Stimulated activated CD4-positive, alpha-beta T cell treated with anti-CD3 and anti-CD28 coated beads, Interleukin-12 subunit alpha, Interleukin-12 subunit beta, amount 100 ng/mL, for 4 hours (primary cell): Measurements from ENCODE around the gene RFC5.
"Not testable (repeated sequence)": the region's sequence is repeated elsewhere in the genome, so short reads cannot be mapped to it uniquely, and the experiment has no call there.

ENCODE experiments used
- DNase-seq: peaks from one replicate; pipeline ENCODE4 v3.0.0-alpha.2; 2020

Gene RFC5

GRCh38 chr12:118017926-118018325 is 1.4 kb downstream of the RFC5 start:
- DNase-seq, result no peak

DNA sequence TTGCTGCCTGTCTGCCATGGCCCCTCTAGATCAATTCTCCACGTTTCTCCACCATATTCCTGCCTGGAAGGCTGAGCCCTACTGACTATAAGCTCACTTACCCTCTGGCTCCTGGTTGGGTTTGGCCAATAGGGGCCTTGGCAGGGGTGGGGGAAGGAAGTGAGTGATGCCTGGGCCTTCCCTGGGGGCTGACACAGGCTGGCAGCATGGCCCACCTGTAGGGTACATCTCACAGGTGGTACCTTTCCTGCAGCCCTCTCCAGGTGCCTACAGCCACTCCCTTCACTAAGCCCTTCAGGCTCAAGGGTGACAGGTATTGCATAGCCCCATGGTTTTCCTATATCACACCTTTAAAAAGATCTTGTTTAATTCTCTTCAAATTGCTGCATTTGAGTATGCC is 3.5 kb downstream of the RFC5 start:
- DNase-seq, result no peak

- not testable (repeated sequence) for DNase-seq
Observed at GRCh38 chr12:118022097-118022727, 5.7 kb downstream of the RFC5 start.

- DNase-seq, result no peak
Observed at GRCh38 chr12:118022728-118023109, 6.2 kb downstream of the RFC5 start.

DNA sequence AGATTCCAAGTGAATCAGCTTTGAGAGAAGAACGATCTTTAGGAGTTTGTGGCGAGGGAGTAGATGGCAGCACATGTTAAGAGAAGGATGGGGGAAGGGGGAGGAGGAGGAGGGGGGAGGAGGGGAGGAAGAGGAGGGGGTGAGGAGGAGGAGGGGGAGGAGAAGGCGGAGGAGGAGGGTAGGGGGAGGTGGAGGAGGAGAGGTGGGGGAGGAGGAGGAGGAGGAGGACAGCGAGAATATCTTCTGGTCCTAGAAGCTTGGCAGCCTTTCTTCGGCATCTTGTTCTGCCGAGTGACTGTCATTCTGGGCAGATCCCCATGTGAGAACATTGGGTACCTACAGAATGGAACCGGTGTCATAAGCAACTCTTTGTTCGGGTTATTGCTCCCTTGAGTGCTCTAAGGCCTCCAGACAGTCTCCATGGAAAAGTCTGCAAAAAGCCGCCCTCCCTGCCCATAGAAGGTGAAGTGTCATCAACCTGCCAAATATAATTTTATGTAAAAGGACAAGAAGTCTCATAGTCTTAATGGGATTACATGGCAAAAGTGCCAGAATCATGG is 6.9 kb downstream of the RFC5 start:
- no peak for DNase-seq

- no peak for DNase-seq
Observed at GRCh38 chr12:118025168-118025567, 8.7 kb downstream of the RFC5 start.

GRCh38 chr12:118029166-118029565 is 12.7 kb downstream of the RFC5 start:
- DNase-seq, result no peak

GRCh38 chr12:118032188-118032587 is 15.7 kb downstream of the RFC5 start:
- no peak for DNase-seq

DNA sequence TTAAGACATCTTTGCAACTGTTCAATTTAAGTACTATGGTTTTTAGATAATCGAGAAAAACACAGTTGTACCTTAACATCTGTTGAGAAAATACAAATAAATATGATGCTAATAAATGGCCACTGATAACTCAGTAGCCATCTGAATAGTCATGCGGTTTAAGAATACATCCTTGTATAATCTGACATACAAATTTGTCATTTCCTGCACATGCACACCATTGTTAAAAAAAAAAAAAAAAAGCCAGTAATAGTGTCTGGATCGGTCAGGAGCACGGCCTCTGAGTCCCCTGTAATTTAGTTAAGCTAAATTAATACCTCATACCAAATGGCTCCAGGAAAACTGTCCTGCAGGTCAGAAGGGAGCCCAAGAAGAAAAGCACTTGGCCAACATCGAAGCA is 16.8 kb downstream of the RFC5 start:
- no peak for DNase-seq

DNA sequence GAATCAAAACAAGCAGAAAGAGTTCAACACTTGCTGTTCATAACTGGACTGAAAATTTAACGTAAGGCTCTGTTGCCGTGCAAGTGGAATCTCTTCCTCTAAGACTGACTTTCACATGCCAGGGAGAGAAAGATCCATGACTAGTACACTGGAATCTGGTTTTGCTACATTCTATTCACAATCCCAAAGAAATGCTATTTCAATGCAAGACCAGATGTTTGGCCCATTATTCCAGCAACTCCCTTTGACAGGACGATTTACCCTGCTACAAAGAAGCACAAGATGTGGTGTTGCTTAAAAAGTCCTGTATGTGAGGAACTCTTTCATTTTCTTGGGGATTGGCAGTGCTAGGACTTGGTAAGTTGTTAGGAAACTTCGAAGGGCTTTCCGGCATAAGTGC is 17.4 kb downstream of the RFC5 start:
- no peak for DNase-seq

- DNase-seq, result no peak
Observed at GRCh38 chr12:118034429-118035189, 18.1 kb downstream of the RFC5 start.

DNA sequence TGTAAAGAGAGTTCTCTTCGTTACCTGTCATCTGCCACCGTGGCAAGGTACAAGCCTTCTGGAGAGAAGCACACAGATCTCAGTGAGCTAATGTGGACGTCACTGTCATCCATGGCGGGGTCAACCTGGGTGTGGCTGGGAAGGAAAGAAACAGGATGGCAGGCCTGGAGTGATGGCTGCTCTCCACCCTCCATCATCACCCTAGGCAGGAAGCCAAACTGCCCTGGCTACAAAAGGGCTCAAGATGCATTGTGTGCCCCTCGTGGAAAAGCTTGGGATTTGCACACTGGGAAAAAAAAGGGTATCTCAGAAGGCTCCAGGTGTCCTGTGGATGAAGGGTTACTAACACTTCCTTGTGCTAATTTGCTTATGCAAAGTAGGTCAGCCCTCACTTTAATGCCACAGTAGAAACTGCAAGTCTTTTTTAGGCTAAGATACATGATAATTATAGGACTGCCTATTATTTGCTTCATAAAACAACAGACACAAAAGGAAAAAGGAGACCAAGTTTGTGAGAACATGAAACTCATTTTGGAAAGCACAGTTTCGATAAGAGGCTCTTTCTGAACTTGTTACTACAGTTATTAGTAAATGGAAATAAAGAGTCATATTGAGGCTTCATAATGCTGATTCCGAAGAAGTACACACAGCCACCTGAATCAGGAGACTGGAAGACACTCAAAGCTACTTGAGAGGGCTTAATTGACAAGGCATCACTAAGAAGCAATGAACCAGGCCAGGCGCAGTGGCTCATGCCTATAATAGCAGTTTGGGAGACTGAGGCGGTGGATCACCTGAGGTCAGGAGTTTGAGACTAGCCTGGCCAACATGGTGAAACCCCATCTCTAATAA is 18.9 kb downstream of the RFC5 start:
- peak; percentile 16 for DNase-seq

- no peak for DNase-seq
Observed at GRCh38 chr12:118036672-118037411, 20.3 kb downstream of the RFC5 start.

GRCh38 chr12:118038137-118038536 is 21.6 kb downstream of the RFC5 start:
- DNase-seq, result no peak

GRCh38 chr12:118042091-118042490 is 25.6 kb downstream of the RFC5 start:
- no peak for DNase-seq

DNA sequence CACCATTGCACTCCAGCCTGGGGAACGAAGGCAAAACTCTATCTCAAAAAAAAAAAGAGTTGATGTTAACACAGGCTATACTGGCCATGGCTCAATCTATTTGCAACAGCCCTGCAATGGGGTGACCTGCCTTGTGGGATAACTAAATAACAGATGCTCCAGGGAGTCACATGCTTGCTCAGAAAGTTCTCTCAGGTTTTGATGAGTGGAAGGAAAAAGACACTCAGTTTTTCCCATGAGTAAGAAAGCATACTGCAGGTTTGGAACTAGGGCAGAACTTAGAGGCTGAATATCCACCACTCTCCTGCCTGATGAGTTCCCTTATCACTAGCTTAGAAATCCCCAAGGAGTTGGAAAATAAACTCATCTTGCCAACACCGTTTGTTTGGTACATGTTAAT is 27.6 kb downstream of the RFC5 start:
- DNase-seq, result no peak

DNA sequence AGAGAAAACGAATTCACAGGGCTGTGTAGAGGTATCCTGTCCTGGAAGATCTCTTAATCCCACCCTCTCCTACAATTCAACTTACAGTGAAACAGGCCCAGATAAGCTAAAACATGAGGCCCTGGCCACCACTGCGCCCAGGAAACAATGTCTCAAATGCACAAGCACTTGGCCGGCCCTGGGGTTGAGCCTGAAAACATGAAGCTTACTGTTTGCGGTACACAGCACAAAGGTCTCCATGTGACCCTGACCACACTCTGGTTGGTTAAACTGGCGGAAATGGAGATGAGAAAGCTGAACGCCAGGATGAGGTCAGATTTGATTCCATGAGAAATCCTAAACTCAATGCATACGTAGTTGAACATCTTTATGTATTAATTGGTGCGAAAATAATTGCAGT is 28.1 kb downstream of the RFC5 start:
- DNase-seq, result no peak

DNA sequence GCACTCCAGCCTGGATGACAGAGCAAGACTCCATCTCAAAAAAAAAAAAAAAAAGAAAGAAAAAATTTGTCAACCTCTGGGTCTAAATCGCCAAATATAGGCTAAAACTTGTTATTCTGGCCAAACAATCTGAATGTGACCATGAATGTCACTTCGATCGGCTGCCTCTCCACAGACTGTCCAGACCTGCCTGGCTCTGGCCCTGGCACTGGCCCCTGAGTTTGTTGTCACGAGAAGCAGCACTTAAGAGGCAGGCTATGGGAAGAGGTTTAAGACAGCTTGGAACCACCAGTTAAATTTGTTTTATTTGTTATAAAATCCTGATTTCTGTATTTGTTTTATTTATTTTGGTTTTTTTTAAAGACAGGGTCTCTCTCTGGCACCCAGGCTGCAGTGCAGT is 29.9 kb downstream of the RFC5 start:
- no peak for DNase-seq

DNA sequence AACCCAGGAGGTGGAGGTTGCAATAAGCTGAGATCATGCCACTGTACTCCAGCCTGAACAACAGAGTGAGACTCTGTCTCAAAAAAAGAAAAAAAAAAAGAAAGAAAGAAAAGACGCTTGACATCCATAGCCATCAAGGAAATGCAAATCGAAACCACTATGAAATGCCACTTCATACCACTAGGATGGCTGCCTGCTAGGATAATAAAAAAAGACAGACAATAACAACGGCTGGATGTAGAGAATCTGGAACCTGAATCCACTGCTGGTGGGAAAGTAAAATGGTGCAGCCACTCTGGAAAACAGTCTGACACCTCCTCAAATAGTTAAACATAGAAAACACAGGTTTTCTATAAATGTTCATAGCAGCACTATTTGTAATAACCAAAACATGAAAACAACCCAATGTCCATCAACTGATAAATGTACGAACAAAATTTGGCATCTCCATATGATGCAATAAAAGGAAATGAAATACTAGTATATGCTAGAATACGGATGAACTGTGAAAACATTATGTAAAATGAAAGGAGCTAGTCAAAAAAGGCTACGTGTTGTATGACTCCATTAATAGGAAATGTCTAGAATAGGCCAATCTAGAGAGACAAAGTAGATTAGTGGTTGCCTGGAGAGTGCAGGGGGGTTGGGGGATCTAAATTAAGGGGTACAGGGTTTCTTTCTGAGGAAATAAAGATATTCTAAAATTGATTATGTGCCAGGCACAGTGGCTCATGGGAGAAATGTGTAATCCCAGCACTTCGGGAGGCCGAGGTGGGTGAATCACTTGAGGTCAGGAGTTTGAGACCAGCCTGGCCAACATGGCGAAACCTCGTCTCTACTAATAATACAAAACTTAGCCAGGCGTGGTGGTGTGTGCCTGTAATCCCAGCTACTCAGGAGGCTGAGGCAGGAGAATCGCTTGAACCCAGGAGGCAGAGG is 34.7 kb downstream of the RFC5 start:
- no peak for DNase-seq

DNA sequence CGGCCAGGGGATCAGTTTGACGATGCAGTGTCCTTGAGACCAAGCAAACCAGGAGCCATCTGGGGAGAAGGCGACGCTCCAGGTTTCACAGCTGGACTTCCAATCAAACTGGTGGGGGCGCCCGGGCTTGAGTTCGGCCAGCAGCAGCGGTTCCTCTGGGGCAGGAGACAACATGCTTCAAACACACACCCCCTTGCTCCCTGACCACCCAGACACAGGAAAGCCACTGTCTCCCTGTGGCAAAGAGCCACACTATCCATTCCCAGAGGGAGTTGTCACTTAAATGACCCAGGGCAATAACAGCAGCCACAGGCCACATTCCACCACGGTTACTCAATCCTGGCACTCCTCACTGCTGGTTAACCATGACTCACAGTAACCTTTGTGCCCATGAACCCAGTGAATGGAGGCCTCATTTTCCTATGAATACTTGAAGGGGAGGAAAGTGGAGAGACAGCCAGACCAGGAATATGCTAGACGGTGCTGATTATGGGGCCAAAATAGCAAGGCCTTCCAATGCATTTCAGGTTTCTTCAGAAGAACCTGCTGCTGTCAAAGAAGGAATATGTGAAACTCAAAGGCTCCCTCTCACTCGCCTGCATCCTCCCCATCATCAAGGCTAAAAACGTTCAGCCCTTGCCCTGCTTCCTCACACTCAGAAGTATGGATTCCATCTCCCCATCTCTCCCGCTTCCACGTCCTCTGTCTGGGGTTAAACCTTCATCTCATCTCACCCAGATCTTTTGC is 36.0 kb downstream of the RFC5 start:
- no peak for DNase-seq
